Testis (tissue), 3 donors: ENCODE results near the gene CORO7. TPM values are rescaled to one million over a fixed set of nuclear protein-coding genes. Genes with fewer than 3 reads are reported as not detected.
"Not testable (repeated sequence)": the region's sequence is repeated elsewhere in the genome, so short reads cannot be mapped to it uniquely, and the experiment has no call there.

Source experiments
- DNase-seq: peaks from one replicate; pipeline ENCODE4 v3.0.0-alpha.2; 2019
- H3K27ac ChIP-seq, 2 donors: fragments of 200-600 bp; sonication (generic); one replicate each; pipeline ENCODE4 v1.5.1; 2019
- H3K27me3 ChIP-seq: fragments of 200-600 bp; sonication (generic); one replicate; pipeline ENCODE4 v1.5.1; 2019
- H3K36me3 ChIP-seq: fragments of 200-600 bp; sonication (generic); one replicate; pipeline ENCODE4 v1.5.1; 2017; ENCODE audit warnings: low read depth; ENCODE audit errors: missing control alignments
- H3K4me1 ChIP-seq: fragments of 200-600 bp; sonication (generic); one replicate; pipeline ENCODE4 v1.5.1; 2019
- H3K4me3 ChIP-seq, 2 donors: fragments of 200-600 bp; sonication (generic); one replicate each; pipeline ENCODE4 v1.5.1; 2017 to 2019
- H3K9me3 ChIP-seq: fragments of 200-600 bp; sonication (generic); one replicate; pipeline ENCODE4 v1.5.1; 2017
- CTCF ChIP-seq, 3 experiments: fragments of 450-650 bp in 2 of 3; fragments of 200-600 bp in 1 of 3; sonication (generic) in 1 of 3; IDR thresholded peaks; one replicate each; pipeline ENCODE4 v1.5.1; 2016 to 2019; ENCODE audit warnings: antibody characterized with exemption in 3 of 3, mild to moderate bottlenecking in 2 of 3, moderate library complexity in 1 of 3
- POLR2A ChIP-seq: fragments of 450-650 bp; IDR thresholded peaks from one replicate; pipeline ENCODE4 v1.6.1; 2017; ENCODE audit warnings: antibody characterized with exemption, mild to moderate bottlenecking, moderate library complexity
- WGBS, 2 donors: methylation state at CpG; one replicate each; pipeline ENCODE4 v1.1.5; 2018; 5-methylcytosine and 5-hydroxymethylcytosine counted together
- intact Hi-C: fragments of 100-400 bp; cut with DNase I; formaldehyde crosslinking; loops from one replicate; pipeline ENCODE4 v1.15.1; 2023; ENCODE audit warnings: low total_unique reads
- polyA plus RNA-seq: library from polyadenylated mRNA; stranded (reverse); fragments of 350-450 nt; fragmentation: Illumina TruSeq; extraction: RNeasy Lipid Tissue Mini Kit (QIAGEN cat#74804); gene quantifications from one replicate; pipeline ENCODE4 v1.2.3, GENCODE V29; 2014; ENCODE audit warnings: low read depth, low replicate concordance; ENCODE audit not compliant: insufficient read depth
- total RNA-seq, 2 donors: library from RNA; depleted of rRNA; stranded (reverse); fragments of >200 nt; gene quantifications; one replicate each; pipeline ENCODE4 v1.2.3, GENCODE V29; 2016

Gene CORO7
- total and polyA plus RNA-seq, 3 donors from 2014 or later, result 71.5 to 147 (median 126) TPM

- intact Hi-C loops, result no loop called here
- H3K27ac ChIP-seq, result peak overlapping the region in 1 of 2 donors; percentile 55
- peak; percentile 53 for DNase-seq
- no peak for TF ChIP-seq CTCF (IDR thresholded peaks at IDR 0.05)
- no peaks in the 10 kb centered on the region for H3K9me3 ChIP-seq
- WGBS, 2 donors, result 72 to 84% methylated on average over 22 to 26 of the region's 26 CpGs
- no peaks in the 10 kb centered on the region for H3K27me3 ChIP-seq
- no peak overlapping the region for H3K4me3 ChIP-seq
- no peaks in the 10 kb centered on the region for H3K36me3 ChIP-seq
- H3K4me1 ChIP-seq, result peaks cover 38% of the 10 kb centered on the region
These were observed 71.2 kb downstream of the CORO7 start for GRCh38 chr16:4344983-4345835.

GRCh38 chr16:4344300-4344982 is 72.0 kb downstream of the CORO7 start:
- Histone ChIP-seq H3K4me1 (peaks cover 38% of the 10 kb centered on the region), H3K27ac (peak overlapping the region in 1 of 2 donors; percentile 55)
- H3K4me3 ChIP-seq, intact Hi-C loops, H3K36me3 ChIP-seq, H3K27me3 ChIP-seq, DNase-seq, H3K9me3 ChIP-seq: not testable (repeated sequence)
- WGBS, 2 donors, result 63% methylated on average over 5 to 7 of the region's 10 CpGs

DNA sequence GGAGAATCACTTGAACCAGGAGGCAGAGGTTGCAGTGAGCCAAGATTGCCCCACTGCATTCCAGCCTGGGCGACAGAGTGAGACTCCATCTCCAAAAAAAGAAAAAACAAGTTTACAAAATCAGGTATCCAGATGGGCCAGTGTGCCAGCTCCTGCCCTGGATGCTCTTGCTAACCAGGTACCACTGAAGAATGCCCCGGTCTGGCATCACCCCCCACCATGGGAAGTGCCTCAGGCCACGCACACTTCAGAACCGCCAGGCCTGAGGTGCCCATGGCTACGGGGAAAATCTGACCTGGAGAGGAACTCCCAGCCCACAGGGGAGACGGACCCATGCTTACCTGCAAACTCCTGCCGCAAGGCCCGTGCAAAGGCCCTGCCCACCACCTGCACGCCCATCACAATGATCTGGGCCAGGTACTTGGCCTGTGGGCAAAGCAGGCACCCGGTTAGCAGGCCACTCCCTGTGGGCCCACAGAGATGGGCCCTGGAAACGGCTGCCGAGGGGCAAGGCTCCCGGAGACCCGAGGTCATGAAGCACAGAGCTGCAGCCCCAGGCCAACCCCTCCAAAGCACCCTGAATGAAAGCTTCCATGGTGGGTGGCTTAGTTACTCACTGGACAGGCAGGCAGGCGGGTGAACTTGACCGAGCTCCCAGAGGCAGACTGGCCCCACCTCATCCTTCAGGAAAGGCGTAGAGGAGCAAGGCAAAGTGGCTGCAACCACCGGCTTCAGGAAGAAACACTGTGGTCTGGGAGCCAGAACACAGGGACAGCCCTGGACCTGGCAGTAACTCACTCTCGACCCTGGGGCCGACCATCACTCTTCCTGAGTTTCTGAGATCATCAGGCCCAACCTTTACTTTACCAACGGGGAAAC is 73.3 kb downstream of the CORO7 start:
- Histone ChIP-seq H3K4me1 (peaks cover 37% of the 10 kb centered on the region), H3K27ac (no peak overlapping the region), H3K36me3 (no peaks in the 10 kb centered on the region), H3K9me3 (no peaks in the 10 kb centered on the region), H3K27me3 (no peaks in the 10 kb centered on the region), H3K4me3 (no peak overlapping the region)
- intact Hi-C loops, result no loop called here
- TF ChIP-seq POLR2A, result no peak
- no peak for TF ChIP-seq CTCF (IDR thresholded peaks at IDR 0.05)
- no peak for DNase-seq
- 80 to 86% methylated on average over 7 to 12 of the region's 21 CpGs for WGBS, 2 donors

GRCh38 chr16:4341250-4341649 is 75.1 kb downstream of the CORO7 start:
- no peaks in the 10 kb centered on the region for H3K27me3 ChIP-seq
- peaks cover 21% of the 10 kb centered on the region for H3K4me1 ChIP-seq
- H3K27ac ChIP-seq, result no peak overlapping the region
- H3K9me3 ChIP-seq, result no peaks in the 10 kb centered on the region
- intact Hi-C loops, result no loop called here
- H3K36me3 ChIP-seq, result no peaks in the 10 kb centered on the region
- TF ChIP-seq CTCF (IDR thresholded peaks at IDR 0.05), result no peak
- no peak for TF ChIP-seq POLR2A
- DNase-seq, result no peak
- H3K4me3 ChIP-seq, result no peak overlapping the region
- WGBS, 2 donors, result 86 to 88% methylated on average over 6 to 13 of the region's 13 CpGs

- no peak overlapping the region for H3K27ac ChIP-seq
- H3K9me3 ChIP-seq, result no peaks in the 10 kb centered on the region
- DNase-seq, result no peak
- no peak for TF ChIP-seq CTCF (IDR thresholded peaks at IDR 0.05)
- TF ChIP-seq POLR2A, result no peak
- no peak overlapping the region for H3K4me3 ChIP-seq
- H3K27me3 ChIP-seq, result no peaks in the 10 kb centered on the region
- intact Hi-C loops, result no loop called here
- H3K4me1 ChIP-seq, result peaks cover 14% of the 10 kb centered on the region
- no peaks in the 10 kb centered on the region for H3K36me3 ChIP-seq
- 79% methylated on average over 6 of the region's 6 CpGs; no CpG with 5 or more reads in 1 of the 2 donors for WGBS, 2 donors
These were observed 76.0 kb downstream of the CORO7 start for GRCh38 chr16:4340443-4340842.
